Natural killer cell (primary cell): ENCODE results near the gene ABCC10. TPM values are rescaled to one million over a fixed set of nuclear protein-coding genes. Genes with fewer than 3 reads are reported as not detected.

Experiments used
- ATAC-seq, 3 donors: fragments of 150-1000 bp in 2 of 3; fragments of 200-7000 bp in 1 of 3; cut with Tn5 transposase; 1 replicate in 1 of 3; 2 replicates in 2 of 3; pipeline ENCODE4 v1.10.0; 2021; ENCODE audit warnings: mild to moderate bottlenecking in 2 of 3, moderate library complexity in 2 of 3
- DNase-seq, 2 donors: peaks; one replicate each; pipeline versions ENCODE4 v3.0.0 to v3.0.0-alpha.2; 2013 to 2021; ENCODE audit warnings: mixed read lengths in 1 of 2
- H3K27ac ChIP-seq: one replicate; pipeline ENCODE4 v1.5.1; 2013; ENCODE audit warnings: mild to moderate bottlenecking, low read length
- H3K27me3 ChIP-seq: one replicate; pipeline ENCODE4 v1.6.1; 2013; ENCODE audit warnings: low read length; ENCODE audit not compliant: control insufficient read depth, insufficient read depth
- H3K36me3 ChIP-seq: one replicate; pipeline ENCODE4 v1.6.1; 2013; ENCODE audit warnings: low read length; ENCODE audit not compliant: control insufficient read depth, insufficient read depth
- H3K4me1 ChIP-seq: one replicate; pipeline ENCODE4 v1.6.1; 2013; ENCODE audit warnings: low read length; ENCODE audit not compliant: control insufficient read depth, insufficient read depth
- H3K4me3 ChIP-seq: one replicate; pipeline ENCODE4 v1.5.1; 2013; ENCODE audit warnings: low read length
- H3K9me3 ChIP-seq: one replicate; pipeline ENCODE4 v1.6.1; 2013; ENCODE audit warnings: low read length; ENCODE audit not compliant: control insufficient read depth, insufficient read depth
- H3K27ac Mint-ChIP-seq, 2 donors: one replicate each; pipeline ENCODE4 v1.8.0; 2022; ENCODE audit warnings: mild to moderate bottlenecking in 2 of 2, mixed read lengths in 2 of 2, moderate library complexity in 1 of 2
- H3K27me3 Mint-ChIP-seq, 2 donors: one replicate each; pipeline ENCODE4 v1.8.0; 2022; ENCODE audit warnings: low read depth in 2 of 2, mixed read lengths in 2 of 2
- H3K36me3 Mint-ChIP-seq: one replicate; pipeline ENCODE4 v1.8.0; 2022; ENCODE audit warnings: mixed read lengths
- H3K4me1 Mint-ChIP-seq, 2 donors: one replicate each; pipeline ENCODE4 v1.8.0; 2022; ENCODE audit warnings: mixed read lengths in 2 of 2
- H3K4me3 Mint-ChIP-seq: one replicate; pipeline ENCODE4 v1.8.0; 2022; ENCODE audit warnings: mild to moderate bottlenecking, moderate library complexity, mixed read lengths
- H3K9me3 Mint-ChIP-seq, 2 donors: one replicate each; pipeline ENCODE4 v1.8.0; 2022; ENCODE audit warnings: mixed read lengths in 2 of 2
- CTCF ChIP-seq: fragments of 200-600 bp; IDR thresholded peaks from one replicate; pipeline ENCODE4 v1.8.0; 2022; ENCODE audit warnings: antibody characterized with exemption
- WGBS: methylation state at CpG from one replicate; pipeline ENCODE4 v1.1.7; 2013; ENCODE audit warnings: missing lambda C conversion rate; ENCODE audit not compliant: insufficient coverage; 5-methylcytosine and 5-hydroxymethylcytosine counted together
- intact Hi-C: fragments of 100-400 bp; cut with micrococcal nuclease; formaldehyde crosslinking; loops from one replicate; pipeline ENCODE4 v1.14.2; 2022
- total RNA-seq, 4 donors: library from RNA; stranded (reverse); fragments of 120-200 nt in 1 of 4; gene quantifications; one replicate each; pipeline versions ENCODE4 v1.2.3 to v1.2.4, GENCODE V29; 2013 to 2022

The ABCC10 gene
- total RNA-seq, 3 donors from 2014 or later (not counting 1 experiment from before 2014, with no cell fraction given), result 74.6 to 90.5 (median 81.9) TPM

GRCh38 chr6:43426928-43427405, 374 bp upstream of the ABCC10 start:
- Mint-ChIP-seq H3K4me3 (peak overlapping the region; percentile 97), H3K27ac (peak overlapping the region; percentile 91 to 92), H3K9me3 (no peaks in the 10 kb centered on the region), H3K27me3 (no peaks in the 10 kb centered on the region), H3K36me3 (no peaks in the 10 kb centered on the region), H3K4me1 (peaks cover 19 to 25% of the 10 kb centered on the region in 2 donors)
- H3K27me3 ChIP-seq, result no peaks in the 10 kb centered on the region
- H3K27ac ChIP-seq, result peak overlapping the region; percentile 70
- peaks cover 27% of the 10 kb centered on the region for H3K4me1 ChIP-seq
- no peaks in the 10 kb centered on the region for H3K9me3 ChIP-seq
- intact Hi-C loops, result loop anchor here (1.0 to 5.0 kb wide), 4 partner anchors 28 to 90 kb away; partner anchors contain the start of genes DLK2, POLR1C and ZNF318
- H3K4me3 ChIP-seq, result peak overlapping the region; percentile 77
- DNase-seq, result no peak
- no peak for TF ChIP-seq CTCF
- 50% methylated on average over 23 of the region's 23 CpGs for WGBS
- ATAC-seq, result no peak
- H3K36me3 ChIP-seq, result peaks cover 2% of the 10 kb centered on the region

GRCh38 chr6:43428112-43428570, 800 bp downstream of the ABCC10 start:
- H3K27ac ChIP-seq, result peak overlapping the region; percentile 70
- no peak for TF ChIP-seq CTCF
- DNase-seq (peak in 1 of 2 donors; percentile 20), ATAC-seq (peak; percentile 28 to 43 (median 28))
- Mint-ChIP-seq H3K27me3 (no peaks in the 10 kb centered on the region), H3K27ac (peak overlapping the region; percentile 91 to 92), H3K36me3 (no peaks in the 10 kb centered on the region), H3K4me3 (peak overlapping the region; percentile 97), H3K4me1 (peaks cover 19 to 29% of the 10 kb centered on the region in 2 donors), H3K9me3 (no peaks in the 10 kb centered on the region)
- intact Hi-C loops, result loop anchor here (5.0 kb wide), 1 partner anchor 36 kb away; no protein-coding TSS in a partner anchor
- peaks cover 10% of the 10 kb centered on the region for H3K36me3 ChIP-seq
- no peaks in the 10 kb centered on the region for H3K27me3 ChIP-seq
- peaks cover 27% of the 10 kb centered on the region for H3K4me1 ChIP-seq
- peak overlapping the region; percentile 77 for H3K4me3 ChIP-seq
- no peaks in the 10 kb centered on the region for H3K9me3 ChIP-seq
- 14% methylated on average over 11 of the region's 12 CpGs for WGBS

- no peak for TF ChIP-seq CTCF
- H3K27ac Mint-ChIP-seq, result peak overlapping the region; percentile 91 to 92
- DNase-seq (no peak), ATAC-seq (no peak)
- H3K36me3 ChIP-seq, result peaks cover 17% of the 10 kb centered on the region
- no peaks in the 10 kb centered on the region for H3K9me3 Mint-ChIP-seq
- H3K27ac ChIP-seq, result peak overlapping the region; percentile 70
- peaks cover 19 to 29% of the 10 kb centered on the region in 2 donors for H3K4me1 Mint-ChIP-seq
- WGBS, result 94% methylated on average over 3 of the region's 3 CpGs
- H3K4me3 Mint-ChIP-seq, result peak overlapping the region; percentile 97
- intact Hi-C loops, result loop anchor here (5.0 kb wide), 1 partner anchor 37 kb away; no protein-coding TSS in a partner anchor
- no peak overlapping the region for H3K4me3 ChIP-seq
- H3K9me3 ChIP-seq, result no peaks in the 10 kb centered on the region
- no peaks in the 10 kb centered on the region for H3K27me3 ChIP-seq
- peaks cover 27% of the 10 kb centered on the region for H3K4me1 ChIP-seq
- no peaks in the 10 kb centered on the region for H3K27me3 Mint-ChIP-seq
- no peaks in the 10 kb centered on the region for H3K36me3 Mint-ChIP-seq
These were observed 1.5 kb downstream of the ABCC10 start for GRCh38 chr6:43428874-43429273.
